ENCODE data around the gene PPME1. TPM values are rescaled to one million over a fixed set of nuclear protein-coding genes. Genes with fewer than 3 reads are reported as not detected.

PPME1 gene
- total RNA-seq, 1 experiment from 2014 or later: 68.3 TPM

GRCh38 chr11:74196781-74197486, 25.8 kb downstream of the PPME1 start:
- Histone ChIP-seq H4K20me1 (ENCODE audit: insufficient read depth) (no peaks in the 10 kb centered on the region), H3K79me2 (ENCODE audit: insufficient read depth, low read length) (peaks cover 78% of the 10 kb centered on the region), H3K9ac (ENCODE audit: low read length) (no peak overlapping the region), H3K4me3 (replicated peaks in 1 of 2; ENCODE audit: low read depth in 1 of 2, low read length in 2 of 2) (no peak overlapping the region), H3K9me2 (ENCODE audit: insufficient read depth) (no peaks in the 10 kb centered on the region), H3K27ac (ENCODE audit: low read depth, low read length) (no peak overlapping the region), H3K9me3 (ENCODE audit: control insufficient read depth in 1 of 2, insufficient read depth in 1 of 2, low read depth in 1 of 2, low read length in 2 of 2) (no peaks in the 10 kb centered on the region), H3K4me2 (ENCODE audit: low read length) (no peak overlapping the region), H3K36me3 (ENCODE audit: control insufficient read depth in 1 of 2, insufficient read depth in 2 of 2, low read length in 2 of 2) (no peaks in the 10 kb centered on the region), H3K27me3 (ENCODE audit: insufficient read depth, low read length) (no peaks in the 10 kb centered on the region), H3K4me1 (ENCODE audit: control insufficient read depth in 1 of 2, insufficient read depth in 2 of 2, low read length in 2 of 2) (peaks cover 0 to 9% of the 10 kb centered on the region in 2 experiments; a peak in 1 of 4 replicates), H2AFZ (ENCODE audit: low read depth, low read length, poor library complexity, severe bottlenecking) (no peak overlapping the region)
- DNase-seq (ENCODE audit: low read depth, low spot score): no peak
- CTCF ChIA-PET: no interaction called here
- TF ChIP-seq SIN3A (IDR thresholded peaks at IDR 0.05; ENCODE audit: low read depth) (no peak), POLR2A (IDR thresholded peaks at IDR 0.05; ENCODE audit: borderline replicate concordance, extremely low read depth, insufficient read depth, insufficient read length) (no peak)
- TF ChIP-seq, protein P1, sequence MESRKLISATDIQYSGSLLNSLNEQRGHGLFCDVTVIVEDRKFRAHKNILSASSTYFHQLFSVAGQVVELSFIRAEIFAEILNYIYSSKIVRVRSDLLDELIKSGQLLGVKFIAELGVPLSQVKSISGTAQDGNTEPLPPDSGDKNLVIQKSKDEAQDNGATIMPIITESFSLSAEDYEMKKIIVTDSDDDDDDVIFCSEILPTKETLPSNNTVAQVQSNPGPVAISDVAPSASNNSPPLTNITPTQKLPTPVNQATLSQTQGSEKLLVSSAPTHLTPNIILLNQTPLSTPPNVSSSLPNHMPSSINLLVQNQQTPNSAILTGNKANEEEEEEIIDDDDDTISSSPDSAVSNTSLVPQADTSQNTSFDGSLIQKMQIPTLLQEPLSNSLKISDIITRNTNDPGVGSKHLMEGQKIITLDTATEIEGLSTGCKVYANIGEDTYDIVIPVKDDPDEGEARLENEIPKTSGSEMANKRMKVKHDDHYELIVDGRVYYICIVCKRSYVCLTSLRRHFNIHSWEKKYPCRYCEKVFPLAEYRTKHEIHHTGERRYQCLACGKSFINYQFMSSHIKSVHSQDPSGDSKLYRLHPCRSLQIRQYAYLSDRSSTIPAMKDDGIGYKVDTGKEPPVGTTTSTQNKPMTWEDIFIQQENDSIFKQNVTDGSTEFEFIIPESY (IDR thresholded peaks at IDR 0.05; ENCODE audit: extremely low read depth, insufficient replicate concordance, low read length): no peak
- no TSS peak for BruUV-seq (replicated peaks)
- intact Hi-C loops (cut with micrococcal nuclease): no loop called here
- POLR2A ChIA-PET: no interaction called here
- RAD21 ChIA-PET (ENCODE audit: low non-redundant PET in 1 of 2, low total read pairs in 2 of 2, uncharacterized antibody in 2 of 2, unreplicated experiment in 2 of 2): no interaction called here
- no peak for ATAC-seq

DNA sequence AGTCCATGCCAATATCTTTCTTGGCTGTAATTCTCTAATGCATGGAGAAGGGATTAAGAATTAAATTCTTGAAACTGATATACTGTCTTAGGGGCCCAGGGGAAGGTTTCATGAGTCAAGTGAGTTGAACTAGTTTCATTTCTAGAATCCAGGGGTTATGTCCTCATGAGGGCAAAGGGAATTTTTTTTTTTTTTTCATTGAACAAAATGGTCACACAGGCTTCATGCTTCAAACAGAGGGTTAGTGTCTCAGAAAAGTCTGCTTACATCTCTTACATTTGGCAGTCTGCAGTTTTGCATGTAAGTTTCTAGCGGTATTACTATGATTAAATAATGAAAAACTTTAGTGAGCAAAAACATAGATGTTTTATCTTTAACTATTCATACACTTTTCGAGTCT, 32.9 kb downstream of the PPME1 start:
- Histone ChIP-seq H3K9me2 (ENCODE audit: insufficient read depth) (no peaks in the 10 kb centered on the region), H3K4me2 (ENCODE audit: low read length) (no peak overlapping the region), H3K9me3 (ENCODE audit: control insufficient read depth in 1 of 2, insufficient read depth in 1 of 2, low read depth in 1 of 2, low read length in 2 of 2) (no peaks in the 10 kb centered on the region), H2AFZ (ENCODE audit: low read depth, low read length, poor library complexity, severe bottlenecking) (no peak overlapping the region), H3K36me3 (ENCODE audit: control insufficient read depth in 1 of 2, insufficient read depth in 2 of 2, low read length in 2 of 2) (peaks cover 0 to 13% of the 10 kb centered on the region in 2 experiments; a peak in 3 of 4 replicates), H3K27ac (ENCODE audit: low read depth, low read length) (no peak overlapping the region), H3K4me1 (ENCODE audit: control insufficient read depth in 1 of 2, insufficient read depth in 2 of 2, low read length in 2 of 2) (no peaks in the 10 kb centered on the region), H3K9ac (ENCODE audit: low read length) (no peak overlapping the region), H3K79me2 (ENCODE audit: insufficient read depth, low read length) (peaks cover 31% of the 10 kb centered on the region), H4K20me1 (ENCODE audit: insufficient read depth) (no peaks in the 10 kb centered on the region), H3K4me3 (replicated peaks in 1 of 2; ENCODE audit: low read depth in 1 of 2, low read length in 2 of 2) (no peak overlapping the region), H3K27me3 (ENCODE audit: insufficient read depth, low read length) (no peaks in the 10 kb centered on the region)
- ChIA-PET CTCF (no interaction called here), POLR2A (no interaction called here), RAD21 (ENCODE audit: low non-redundant PET in 1 of 2, low total read pairs in 2 of 2, uncharacterized antibody in 2 of 2, unreplicated experiment in 2 of 2) (no interaction called here)
- no TSS peak for BruUV-seq (replicated peaks)
- ATAC-seq: no peak
- no peak for DNase-seq (ENCODE audit: low read depth, low spot score)
- TF ChIP-seq SRF (IDR thresholded peaks at IDR 0.05; ENCODE audit: low read depth) (no peak), FOSL1 (IDR thresholded peaks at IDR 0.05; ENCODE audit: low read depth) (no peak), POLR2A (IDR thresholded peaks at IDR 0.05; ENCODE audit: borderline replicate concordance, extremely low read depth, insufficient read depth, insufficient read length) (no peak), REST (IDR thresholded peaks at IDR 0.05; ENCODE audit: low read depth) (no peak)
- TF ChIP-seq, protein P2, sequence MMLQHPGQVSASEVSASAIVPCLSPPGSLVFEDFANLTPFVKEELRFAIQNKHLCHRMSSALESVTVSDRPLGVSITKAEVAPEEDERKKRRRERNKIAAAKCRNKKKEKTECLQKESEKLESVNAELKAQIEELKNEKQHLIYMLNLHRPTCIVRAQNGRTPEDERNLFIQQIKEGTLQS (IDR thresholded peaks at IDR 0.05): no peak
- TF ChIP-seq, protein P1 (IDR thresholded peaks at IDR 0.05; ENCODE audit: extremely low read depth, insufficient replicate concordance, low read length): no peak
- intact Hi-C loops (cut with micrococcal nuclease): loop anchor here (10.0 kb wide), 1 partner anchor 239 kb away; no protein-coding TSS in a partner anchor
